Inflammatory macrophage treated with lipopolysaccharide for 4 hours (primary cell): ENCODE measurements around the gene RPL14.
"Not testable (repeated sequence)": the region's sequence is repeated elsewhere in the genome, so short reads cannot be mapped to it uniquely, and the experiment has no call there.

Source experiments
- DNase-seq: peaks from one replicate; pipeline ENCODE4 v3.0.0-alpha.2; 2020

Gene RPL14

DNA sequence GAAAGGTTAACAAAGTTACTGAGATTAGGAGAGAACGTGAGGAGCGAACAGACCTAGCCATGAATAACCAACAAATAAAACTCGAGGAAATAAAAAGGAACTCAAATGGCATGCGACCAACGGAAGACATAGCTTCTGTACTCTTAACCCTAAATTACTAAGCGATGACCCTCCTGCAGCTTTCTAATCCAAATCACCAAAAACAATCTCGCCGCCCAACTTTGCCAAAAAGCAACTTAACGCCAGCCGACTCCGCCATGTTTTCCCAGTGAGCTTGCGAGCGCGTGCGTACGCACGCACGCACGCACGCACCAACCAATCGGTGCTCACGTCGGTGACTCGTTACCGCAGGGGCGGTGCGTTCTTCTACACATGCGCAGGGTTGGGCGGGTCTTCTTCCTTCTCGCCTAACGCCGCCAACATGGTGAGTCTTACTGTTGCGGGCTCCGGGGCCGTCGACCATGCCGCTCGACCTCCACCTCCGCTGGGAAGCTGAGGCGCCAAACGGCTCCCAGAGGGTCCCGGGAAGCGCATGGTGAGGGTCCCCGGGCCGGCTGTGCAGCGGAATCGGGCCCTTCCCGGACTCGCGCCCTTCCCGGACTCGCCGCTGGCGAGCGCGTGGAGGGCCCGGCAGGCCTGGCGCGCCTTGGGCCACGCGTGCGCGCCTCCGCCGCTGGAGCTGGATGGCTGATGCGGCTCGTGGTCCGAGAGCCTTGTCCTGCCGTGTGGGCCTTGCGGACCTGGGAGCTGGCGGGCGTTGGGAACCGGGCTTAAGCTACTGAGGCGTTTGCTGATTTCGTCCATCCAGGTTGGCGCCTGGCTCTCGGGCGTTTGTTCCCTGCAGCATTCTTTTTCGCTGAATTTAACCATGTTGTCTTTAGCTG, at the start of gene RPL14:
Gene RPL14 (plus strand): TSS at position 400 of the 884 bp plus-strand sequence. CDS start 133 bp downstream, at position 533.
- DNase-seq = peak; percentile 98

- no peak for DNase-seq
These were observed 49.5 kb upstream of the RPL14 start for GRCh38 chr3:40407611-40408010.

DNA sequence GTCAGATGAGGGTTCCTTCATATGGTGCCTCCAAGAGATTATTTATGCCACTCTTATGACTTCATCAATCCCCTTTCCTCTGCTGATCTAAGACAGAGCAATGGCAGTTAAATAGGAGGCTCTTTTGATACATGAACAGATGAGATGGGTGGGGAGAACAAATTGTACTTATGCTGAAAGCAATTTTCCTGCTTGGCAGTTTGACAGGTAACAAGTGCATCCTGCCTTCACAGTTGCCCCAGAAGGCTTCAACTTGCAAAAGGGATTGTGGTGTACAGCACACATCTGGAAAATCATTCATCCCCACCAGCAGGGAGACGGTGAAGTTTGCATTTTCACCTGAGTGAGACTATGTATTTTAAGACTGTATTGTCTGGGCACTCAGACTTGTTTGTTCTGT, 42.9 kb upstream of the RPL14 start:
- DNase-seq = no peak

DNA sequence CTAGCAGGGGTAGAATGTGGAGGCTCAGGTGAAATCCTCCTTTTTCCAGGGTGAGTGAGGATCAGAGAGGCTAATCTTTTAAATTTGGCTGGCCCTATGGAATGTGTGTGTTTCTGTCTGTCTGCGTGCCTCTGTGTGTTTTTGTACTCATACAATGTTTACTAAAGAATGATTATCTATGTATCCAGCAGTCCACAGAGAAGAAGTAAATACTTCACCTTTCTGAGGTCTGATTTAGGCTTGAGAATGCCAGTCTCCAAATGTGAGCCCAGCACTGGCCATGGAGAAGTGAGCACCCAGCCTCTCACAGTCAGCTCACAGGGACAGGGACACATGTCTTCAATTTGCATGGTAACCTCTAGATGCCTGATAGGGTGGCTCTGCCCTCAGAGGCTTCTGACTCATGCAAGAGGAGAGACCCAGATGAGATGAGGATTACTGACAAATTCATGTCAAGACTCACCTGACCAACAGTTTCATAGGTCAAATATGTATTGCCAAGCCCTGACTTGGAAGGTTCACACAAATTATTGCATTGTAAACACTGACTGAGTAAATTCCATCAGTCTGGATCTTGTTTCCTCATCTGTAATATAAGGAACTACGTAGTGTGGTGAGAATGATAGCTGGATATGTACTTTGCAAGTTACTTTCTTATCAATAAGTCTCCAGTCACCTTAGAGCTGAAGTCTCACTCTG, 39.1 kb upstream of the RPL14 start:
- DNase-seq = no peak

GRCh38 chr3:40422861-40423260, 34.3 kb upstream of the RPL14 start:
- no peak for DNase-seq

- no peak for DNase-seq
These were observed 30.0 kb upstream of the RPL14 start for GRCh38 chr3:40427045-40427669.

GRCh38 chr3:40432793-40433192, 24.3 kb upstream of the RPL14 start:
- DNase-seq = no peak

DNA sequence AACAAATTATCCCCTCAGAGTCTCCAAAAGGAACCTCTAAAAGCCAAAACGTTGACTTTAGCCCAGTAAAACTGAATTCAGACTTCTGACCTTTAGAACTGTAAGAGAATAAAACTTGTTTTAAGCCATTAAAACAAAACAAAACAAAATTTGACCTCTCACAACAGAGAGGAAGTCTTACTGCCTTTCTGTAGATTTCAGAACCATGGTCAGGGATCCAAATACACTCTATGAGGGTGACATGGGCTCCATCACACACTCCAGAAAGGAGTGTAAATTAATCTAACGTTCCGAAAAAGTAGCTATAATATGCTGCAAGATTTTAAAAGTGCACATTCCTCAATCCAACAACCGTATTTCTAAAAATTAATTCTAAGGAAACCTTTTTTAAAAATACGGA, 19.2 kb upstream of the RPL14 start:
- no peak for DNase-seq

GRCh38 chr3:40445062-40445461, 12.1 kb upstream of the RPL14 start:
- no peak for DNase-seq

DNA sequence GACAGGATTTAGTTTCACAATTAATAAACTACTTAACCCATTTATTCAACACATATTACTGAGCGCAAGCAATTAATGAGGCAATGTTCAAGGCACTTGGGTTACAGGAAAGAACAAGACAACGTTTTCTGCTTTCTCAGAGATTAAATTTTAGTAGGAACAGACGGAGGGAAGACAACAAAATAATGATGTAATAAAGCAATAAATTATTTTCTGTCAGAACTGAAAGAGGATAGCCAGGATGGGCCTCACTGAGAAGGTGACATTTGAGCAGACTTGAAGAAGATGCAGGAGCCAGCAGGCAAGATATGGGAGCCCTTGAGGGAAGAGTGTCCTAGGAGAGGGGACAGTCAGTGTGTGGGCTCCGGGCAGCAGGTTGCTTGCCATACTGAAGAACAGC, 11.3 kb upstream of the RPL14 start:
- no peak for DNase-seq

DNA sequence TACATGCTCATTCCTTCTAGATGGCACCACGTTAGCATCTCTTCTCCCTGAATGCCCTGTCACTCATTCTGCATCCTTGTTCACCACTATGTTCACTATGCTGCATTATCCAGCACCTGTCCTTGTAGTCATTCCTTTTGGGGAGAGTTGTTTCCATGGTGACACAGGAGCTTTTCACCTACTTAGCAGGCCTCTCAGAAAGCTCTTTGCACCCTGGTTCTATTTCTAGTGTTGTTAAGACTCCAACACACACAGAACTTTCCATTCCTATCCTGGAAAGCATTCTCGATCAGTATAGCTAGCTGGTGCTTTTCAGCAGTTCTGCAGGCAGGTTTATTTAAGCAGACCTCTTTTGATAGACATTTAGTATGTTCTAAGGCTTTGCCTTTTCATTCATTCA, 6.7 kb upstream of the RPL14 start:
- DNase-seq = no peak

DNA sequence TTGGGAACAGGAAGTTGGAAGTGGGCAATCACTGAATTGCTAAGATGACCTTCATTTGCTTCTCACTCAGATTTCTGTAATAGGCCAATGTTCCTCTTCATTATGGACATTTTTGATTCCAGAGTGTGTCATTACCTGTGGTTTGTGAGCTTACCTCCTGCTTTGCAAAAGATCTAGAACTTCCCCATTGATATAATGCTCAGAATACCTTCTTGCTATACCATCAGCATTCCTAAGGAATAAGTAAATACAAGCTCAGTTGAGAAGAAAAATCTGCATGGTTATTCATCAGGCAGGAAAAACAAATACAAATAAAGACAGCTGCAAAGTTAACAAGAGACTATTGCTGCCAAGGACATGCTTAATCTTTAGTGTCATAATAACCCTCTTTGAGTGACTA, 5.6 kb upstream of the RPL14 start:
- no peak for DNase-seq

DNA sequence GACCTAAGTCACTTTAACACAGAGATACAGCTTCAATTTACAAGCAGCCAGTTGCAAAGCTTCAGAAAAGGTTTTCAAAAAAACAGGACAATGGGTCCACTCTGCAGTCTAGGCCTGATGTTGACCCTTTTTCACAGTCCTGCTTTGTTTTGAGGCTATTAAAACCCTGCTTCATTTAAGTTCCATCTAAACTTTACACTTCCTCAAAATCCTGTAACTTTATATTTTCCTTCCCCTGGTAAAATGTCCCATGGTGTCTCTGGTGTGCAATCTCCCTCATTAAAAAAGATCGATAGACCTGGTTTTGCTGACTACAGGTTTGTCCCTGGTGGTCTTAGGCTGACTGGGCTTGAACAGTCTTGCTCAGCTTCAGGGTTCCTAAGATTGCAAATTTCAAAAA, 5.1 kb upstream of the RPL14 start:
- no peak for DNase-seq

DNA sequence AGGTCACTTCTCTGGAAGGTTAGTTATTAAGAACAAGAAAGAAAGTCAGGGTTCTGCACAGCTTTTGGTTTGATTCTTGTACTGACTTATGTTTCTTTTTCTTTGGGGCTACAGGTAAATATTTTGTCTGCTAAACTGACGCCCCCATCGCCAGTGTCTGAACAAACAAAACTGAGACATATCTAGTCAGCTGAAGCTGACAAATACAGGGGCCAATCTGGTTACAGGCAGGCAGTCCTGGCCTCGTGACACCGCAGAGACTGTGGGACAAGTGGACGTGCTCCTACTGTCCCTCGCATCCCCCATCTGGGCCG, 4.6 kb upstream of the RPL14 start:
- DNase-seq = no peak

- DNase-seq = peak; percentile 99
These were observed 4.0 kb upstream of the RPL14 start for GRCh38 chr3:40452876-40453730.

- no peak for DNase-seq
These were observed 3.2 kb upstream of the RPL14 start for GRCh38 chr3:40453933-40454332.

GRCh38 chr3:40455328-40455727, 1.8 kb upstream of the RPL14 start:
- no peak for DNase-seq

GRCh38 chr3:40456279-40456939, 730 bp upstream of the RPL14 start:
- no peak for DNase-seq

DNA sequence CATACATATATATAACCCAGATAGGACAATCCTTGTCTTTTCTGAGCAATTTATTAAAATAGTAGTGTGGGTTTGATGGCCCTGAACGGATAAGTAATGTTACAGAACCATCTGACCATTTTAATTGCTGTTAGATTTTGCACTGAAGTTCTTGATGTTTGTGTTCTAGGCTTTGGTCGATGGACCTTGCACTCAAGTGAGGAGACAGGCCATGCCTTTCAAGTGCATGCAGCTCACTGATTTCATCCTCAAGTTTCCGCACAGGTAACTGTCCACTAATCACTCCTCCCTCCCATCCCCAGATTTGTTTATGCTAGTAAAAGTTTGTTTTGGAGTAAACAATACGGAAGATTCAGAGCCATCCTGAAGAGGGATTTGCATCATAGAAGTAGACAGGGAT, 1.3 kb downstream of the RPL14 start:
- DNase-seq = no peak

GRCh38 chr3:40460481-40460880, 3.3 kb downstream of the RPL14 start:
- not testable (repeated sequence) for DNase-seq

DNA sequence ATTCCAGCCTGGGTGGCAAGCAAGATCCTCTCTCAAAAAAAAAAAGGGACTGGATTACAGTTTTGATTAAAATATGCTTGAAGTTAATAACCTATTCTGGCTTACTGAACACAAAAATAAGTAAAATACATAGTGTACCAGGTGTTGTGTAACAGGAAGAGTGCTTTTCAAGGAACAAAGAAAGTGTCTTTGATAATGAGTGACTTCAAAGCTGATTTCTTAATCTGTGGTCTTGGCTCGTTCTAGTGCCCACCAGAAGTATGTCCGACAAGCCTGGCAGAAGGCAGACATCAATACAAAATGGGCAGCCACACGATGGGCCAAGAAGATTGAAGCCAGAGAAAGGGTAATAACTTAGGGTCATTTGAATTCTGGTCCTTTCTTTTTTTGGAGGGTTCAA, 4.0 kb downstream of the RPL14 start:
- no peak for DNase-seq

DNA sequence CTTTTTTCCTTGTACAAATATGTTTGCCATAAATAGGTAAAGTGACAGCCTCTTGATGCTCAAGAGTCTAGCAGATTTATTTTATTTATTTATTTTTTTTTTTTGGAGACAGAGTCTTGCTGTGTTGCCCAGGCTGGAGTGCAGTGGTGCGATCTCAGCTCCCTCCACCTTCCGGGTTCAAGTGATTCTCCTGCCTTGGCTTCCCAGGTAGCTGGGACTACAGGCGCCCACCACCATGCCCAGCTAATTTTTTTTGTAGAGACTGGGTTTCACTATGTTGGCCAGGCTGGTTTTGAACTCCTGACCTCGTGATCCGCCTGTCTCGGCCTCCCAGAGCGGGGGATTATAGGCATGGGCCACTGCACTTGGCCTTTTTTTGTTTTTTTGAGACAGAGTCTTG, 5.7 kb downstream of the RPL14 start:
- DNase-seq = not testable (repeated sequence)

GRCh38 chr3:40463579-40463978, 6.4 kb downstream of the RPL14 start:
- no peak for DNase-seq
